Ammon's horn (tissue), 1 donor: Measurements from ENCODE around the gene FAM241B.
A peak's percentile ranks its signal among the peaks of the same experiment; 100 is the strongest.

Experiments
- DNase-seq: peaks from one replicate; pipeline ENCODE4 v3.0.0-alpha.2; 2016; ENCODE audit warnings: low spot score

FAM241B gene

DNA sequence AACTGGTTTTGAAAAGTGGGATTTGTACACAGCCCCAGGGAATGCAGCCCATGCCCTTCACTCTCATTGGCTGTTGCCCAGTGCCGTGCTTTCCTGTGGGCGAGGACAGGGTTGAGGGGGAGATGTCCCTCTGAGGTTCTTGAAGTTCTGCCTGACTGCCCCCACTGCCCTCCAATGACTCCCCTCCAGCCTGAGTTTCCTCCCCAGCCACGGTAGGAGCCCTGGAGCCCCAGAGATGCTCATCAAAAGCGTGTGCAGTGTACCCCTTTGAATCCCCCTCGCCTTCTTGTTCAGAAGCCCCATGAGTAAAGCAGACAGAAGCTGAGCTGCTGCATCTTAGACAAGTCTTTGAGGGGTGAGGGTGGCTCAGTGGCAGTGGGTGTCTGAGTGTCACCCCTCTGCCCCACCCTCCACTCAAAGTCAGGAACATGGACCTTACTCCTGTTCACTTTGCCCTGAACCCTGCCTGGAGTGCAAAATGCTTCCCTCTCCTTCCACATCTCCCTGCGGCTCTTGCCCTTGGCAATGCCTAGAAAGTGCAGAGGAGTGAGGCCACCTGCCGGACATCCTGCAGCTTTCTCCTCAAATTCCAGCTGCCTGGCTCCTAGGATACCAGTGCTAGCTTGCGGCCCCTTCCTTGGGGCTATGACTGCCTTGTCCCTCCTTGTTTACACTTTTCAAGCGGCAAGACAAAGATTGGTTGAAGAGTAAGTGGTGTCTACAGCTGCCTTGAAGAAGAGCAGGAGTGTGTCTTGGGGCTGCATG lies 19.9 kb downstream of the FAM241B start:
- DNase-seq = no peak

DNA sequence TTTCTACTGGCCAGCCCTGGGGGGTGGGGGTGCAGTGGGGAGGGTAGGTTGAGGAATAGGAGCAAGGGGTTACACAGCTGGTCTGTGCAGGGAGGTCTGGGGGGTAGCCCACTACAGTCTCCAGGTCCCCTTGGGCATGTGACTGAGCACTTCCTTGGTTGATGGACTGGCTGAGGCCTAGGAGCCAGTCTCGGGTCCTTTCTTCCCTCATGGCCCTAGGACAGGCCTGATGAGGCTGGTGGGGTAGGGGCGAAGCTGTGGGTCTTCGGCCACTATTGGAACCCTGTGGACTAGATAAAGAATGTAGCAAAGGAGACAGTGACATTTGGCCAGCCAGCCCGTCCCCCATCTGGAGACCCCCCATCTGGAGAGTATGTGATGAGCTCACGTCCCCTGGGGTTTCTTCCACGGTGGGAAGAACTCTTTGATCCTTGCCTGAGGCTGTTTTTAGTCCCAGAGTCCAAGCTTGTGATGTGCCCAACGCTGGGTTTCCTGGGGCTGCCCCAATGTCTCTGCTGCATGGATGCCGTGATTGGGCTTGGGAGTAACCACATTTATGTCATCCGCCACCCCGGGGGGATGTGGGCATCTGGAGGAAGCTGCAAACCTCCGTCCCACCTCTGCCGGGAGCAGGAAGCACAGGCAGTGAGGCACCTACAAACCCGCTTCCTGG lies 20.7 kb downstream of the FAM241B start:
- DNase-seq = no peak

DNA sequence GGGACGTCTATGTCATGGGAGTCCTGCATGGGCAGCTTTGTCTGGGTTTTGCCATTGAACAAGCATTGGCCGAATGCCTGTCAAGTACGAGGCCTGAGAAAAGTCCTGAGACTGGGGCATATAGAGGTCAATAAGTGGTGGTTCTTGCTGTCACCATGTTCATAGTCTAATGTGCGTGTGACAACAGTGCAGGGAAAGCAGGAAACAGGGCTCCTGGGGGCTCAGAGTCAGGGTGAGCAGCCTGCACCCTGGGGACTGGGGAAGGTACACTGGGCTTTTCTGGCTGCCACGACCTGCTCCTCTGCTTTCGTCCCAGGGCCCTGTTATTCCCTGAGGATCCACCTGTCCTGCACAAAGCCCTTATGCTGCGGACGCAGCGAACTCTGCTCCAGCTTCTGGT lies 21.3 kb downstream of the FAM241B start:
- DNase-seq = no peak

DNA sequence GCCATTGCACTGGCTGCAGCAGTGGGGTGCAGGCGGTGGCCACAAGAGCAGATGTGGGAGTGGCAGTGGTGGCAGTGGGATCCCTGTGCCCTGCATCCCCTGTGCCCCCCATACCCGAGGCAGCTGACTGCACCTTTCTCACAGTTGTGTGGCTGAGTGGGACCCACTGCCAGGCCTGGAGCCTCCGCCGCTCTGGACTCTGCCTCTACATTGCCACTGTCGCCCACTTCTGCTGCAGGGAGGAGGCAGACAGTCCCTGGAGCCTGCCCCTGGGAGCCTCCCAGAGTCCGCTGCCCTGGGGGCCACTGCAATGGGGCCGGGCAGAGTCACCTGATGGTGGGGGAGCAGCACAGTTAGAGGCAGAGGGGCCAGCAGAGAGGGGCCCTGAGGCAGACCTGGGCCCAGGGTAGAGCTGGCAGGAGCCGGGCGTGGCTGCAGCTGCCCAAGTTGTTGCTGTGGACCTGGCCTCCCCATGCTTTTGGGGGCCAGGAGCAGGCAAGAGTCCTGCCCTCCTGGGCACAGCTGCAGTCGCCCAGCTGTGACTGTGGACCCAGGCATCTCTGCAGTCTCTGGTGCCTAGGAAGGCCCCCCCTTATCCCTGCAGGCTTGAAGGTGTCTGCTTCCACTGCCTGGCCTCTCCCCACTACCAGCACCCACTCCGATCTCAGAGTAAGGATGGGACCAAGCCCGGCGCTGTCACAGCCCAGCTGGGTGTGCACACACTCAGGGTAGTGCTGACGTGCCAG lies 22.2 kb downstream of the FAM241B start:
- no peak for DNase-seq

DNA sequence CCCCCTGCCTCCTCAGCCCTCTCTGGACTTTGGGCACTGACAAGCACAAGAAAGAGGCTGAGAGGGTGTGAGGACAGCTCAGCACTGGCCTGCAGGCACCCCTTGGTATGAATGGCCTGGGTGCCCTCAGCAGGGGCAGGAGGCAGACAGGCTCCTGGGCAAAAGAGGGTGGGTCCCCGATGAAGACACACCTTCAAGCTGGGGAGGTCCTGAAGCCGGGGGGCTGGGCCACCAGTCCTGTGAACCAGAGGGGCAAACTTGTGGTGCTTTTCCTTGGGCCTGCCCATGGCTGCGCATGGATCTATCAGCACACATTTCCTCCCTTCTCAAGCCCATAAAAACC lies 22.8 kb downstream of the FAM241B start:
- DNase-seq = no peak

DNA sequence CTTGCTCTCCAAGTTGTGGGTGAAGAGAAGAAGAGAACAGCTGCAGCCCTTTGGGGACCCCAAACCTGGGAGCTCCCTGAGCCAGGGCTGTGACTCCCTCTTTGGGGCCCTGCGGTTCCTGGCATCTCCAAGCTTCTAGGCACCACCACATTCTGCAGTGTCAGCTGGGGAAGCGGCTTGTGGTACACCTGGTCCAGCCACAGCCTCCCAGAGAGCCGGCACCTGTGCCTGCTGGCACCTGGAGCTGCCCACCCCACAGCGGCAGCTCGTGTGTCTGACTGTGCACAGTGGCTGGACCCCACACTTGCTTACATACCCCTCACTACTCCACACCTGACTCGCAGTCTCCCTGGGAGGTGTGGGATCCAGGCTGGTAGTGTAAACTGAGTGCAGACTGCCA lies 23.5 kb downstream of the FAM241B start:
- no peak for DNase-seq

DNA sequence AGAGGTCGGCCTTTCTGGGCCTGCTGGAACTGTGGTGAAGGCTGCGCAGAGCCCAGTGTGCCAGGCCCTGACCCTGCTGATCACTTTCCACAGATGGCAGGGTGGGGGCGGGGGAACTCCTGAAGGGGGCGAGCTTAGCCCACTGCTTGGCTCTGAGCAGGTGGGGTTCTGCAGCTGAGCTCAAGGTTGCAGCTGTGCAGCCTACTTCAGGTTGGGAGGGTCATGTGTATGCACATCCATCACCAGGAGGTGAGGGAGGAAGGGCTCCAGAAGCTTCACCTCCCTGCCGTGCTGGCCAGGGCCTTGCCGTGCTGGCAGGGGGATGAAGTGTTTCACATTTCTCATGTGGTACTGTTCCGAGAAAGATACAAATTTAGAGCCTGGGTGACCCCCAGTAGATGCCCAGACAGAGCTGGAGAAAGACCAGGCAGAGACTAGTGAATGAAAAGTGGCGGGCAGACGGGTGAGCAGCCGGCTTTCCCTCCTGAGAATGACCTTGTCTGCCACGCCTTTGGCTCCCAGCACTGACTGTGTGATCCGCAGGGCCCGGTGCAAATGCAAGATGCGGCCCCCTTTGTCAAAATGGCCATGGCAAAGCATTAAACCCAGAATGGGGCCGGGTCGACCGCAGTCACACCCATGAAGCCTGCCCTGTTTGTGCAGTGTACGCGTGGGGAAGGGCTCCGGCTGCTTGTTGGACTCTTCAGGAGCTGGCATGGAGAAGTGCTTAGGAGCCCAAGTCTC lies 25.2 kb downstream of the FAM241B start:
- no peak for DNase-seq

DNA sequence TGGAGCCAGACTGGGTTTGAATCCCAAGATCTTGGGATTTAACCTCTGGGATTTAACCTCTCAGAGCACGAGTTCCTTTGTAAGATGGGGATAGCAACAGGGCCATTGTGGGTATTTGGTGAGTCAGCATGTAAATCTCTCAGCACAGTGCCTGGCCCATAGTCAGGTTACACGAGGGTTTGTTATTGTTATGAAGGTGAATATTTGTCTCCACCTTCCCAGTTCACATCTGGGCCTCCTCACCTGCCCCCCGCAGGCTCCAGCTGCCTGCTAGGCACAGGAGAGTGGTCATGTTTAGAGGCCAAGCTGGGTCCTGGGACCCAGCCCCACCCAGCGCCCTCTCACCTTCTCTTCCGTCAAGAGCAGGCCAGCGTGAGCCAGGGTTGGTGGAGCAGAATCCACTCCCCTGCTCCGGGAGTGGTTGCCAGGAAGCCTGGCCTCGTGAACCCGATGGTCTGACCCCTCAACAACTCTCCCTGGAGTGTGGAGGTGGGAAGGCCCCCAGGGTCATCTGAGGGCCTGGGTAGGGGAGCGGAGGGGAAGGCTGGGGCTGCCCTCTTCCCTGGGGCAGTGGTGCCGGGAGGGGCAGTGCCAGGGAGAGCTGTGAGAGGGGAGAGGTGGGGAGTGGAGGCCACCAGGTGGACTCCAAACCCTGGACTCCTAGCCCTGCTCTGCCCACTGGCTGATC lies 26.0 kb downstream of the FAM241B start:
- DNase-seq = no peak

DNA sequence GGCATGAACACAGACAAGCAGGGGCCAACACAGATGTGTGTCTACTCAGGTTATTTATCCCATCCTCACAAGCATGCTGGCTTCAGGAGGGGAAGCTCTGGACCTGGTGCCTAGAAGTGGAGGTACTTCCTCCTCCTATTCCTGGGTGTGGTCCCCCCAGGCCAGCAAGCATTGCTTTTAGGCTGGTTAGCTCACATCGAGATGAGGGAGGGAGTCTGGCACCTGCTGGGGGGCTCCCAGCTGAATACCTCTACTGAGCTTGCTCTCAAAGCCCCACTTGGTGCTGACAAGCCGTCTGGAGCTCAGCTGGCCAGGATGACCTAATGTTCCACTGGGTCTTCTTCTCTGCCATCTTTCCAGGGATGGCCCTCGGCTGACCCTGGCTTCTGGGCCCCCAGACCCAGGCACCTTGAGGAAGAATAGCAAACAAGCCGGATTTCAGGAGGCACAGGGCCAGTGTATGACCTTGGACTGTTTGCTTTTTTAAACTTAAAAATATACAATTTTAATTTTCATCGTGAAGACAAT lies 26.8 kb downstream of the FAM241B start:
- no peak for DNase-seq

DNA sequence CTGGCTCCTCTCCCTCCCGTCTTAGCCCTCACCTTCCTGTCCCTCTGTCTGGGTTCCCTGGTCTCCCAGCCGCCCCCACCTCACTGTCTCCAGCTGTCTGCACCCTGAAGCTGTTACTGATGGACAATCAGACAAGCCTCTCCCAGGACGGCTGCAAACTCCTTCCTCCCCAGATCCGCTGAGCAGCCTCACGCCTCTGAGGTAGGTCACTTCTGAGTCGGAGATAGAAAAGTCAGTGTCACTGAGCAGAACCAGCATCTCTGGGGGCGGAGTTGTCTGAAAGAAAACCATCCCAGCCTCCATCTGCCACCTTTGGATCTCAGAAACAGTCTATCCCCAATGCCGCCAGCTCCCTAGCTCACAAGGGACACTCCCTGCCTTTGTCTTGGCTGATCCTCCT lies 27.4 kb downstream of the FAM241B start:
- peak; percentile 25 for DNase-seq

DNA sequence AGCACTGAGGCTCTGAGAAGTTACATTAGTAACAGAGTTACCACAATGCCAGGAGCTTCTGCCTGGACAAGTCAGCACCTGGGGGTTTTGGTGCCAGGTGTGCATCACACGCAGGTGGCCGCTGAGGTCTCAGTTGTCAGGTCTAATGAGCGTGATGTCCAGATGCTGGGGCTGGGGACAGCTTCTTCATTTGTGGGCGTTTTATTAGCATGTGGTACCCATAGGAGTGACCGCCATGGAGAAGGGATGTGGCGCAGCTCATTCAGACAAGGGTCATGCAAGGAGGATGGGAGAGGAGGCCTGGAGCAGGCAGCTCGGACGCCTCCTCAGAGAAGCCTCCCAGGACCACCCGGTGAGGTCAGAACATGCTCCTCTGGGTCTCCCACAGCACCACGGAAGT lies 27.8 kb downstream of the FAM241B start:
- DNase-seq = no peak

DNA sequence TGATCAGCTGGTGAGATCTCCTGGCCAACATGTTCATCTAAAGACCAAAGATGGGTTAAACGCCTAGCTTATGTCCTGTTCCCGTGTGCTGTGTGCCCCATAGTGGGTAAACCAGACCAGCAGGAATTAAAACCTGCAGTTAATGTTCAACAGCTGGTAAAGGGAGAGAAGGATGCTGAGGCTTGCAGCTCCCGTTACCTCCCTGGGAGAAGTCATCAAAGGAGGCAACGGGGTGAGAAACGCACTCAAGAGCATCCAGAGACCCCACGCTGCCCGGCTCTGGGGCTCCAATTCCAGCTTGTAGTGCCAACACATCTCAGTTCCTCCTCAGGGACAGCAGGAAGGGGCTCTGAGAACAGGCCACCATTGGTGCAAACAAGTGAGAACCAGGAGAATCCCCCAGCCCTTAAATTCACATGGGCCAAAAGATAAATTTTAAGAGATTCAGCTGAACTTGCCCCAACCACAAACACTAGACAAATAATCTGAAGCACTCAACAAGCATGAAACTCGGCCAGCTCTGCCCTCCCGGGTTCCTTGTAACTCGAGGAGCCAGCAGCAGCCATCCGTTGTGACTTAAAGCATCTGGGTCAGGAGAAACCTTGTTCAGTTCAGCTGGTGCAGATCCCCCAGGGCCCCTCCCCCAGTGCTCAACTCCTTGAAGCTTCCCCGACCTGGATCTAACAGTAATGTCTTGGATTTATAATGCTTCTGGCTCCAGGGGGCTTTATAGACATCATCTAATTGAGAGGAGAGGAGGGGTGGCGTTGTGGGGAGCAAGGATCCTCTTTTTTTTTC lies 29.4 kb downstream of the FAM241B start:
- DNase-seq = no peak

DNA sequence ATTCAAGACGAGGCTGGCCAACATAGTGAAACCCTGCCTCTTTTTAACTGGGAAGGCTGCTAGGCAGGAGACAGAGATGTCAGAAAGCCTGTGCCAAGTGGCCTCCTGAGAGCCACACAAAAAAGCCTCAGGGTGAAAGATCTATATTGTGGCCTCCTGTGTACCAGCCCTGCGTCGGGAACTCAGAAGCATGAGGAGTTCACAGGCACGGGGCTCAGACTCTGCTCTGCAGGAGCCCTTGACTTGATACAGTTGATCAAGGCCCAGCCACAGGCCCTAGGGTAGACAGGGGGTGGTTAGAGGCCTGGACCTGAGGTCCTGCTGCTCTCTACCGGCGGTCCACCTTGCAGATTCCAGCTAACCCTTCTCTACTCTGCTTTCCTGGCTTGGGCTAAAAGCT lies 30.2 kb downstream of the FAM241B start:
- no peak for DNase-seq

DNA sequence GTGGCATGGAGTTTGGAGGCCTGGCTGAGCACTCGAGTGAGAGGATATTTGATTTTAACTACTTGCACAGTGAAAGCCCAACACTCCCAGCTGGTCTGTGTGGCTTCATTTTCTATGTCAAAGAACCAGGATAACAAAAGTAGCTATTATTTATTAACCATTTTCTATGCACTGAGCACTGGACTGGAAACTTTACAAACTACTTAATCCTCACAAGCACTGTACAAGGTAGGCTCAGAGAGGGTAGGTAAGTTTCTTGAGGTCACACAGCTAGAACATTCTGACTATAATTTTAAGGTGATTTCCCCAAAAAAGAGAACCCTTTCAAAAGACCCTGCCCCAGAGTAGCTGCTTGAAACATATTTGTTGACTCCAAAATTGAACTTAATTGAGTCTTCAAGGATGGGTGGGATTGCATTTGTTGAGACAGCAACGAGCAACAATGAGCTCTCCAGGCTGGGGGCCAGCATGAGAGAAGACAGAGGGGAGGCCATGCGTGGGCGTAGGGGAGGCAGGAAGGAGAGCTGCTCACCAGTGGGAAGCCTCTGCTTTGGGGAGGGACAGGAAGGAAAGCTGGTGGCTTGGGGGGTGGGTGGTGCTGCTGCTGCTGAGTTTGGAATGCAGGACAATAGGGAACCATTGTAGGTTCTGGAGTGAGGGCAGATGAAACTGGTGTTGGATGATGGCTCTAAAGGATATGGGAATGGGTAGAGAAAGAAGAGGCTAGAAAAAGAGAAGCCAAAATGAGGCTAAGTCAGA lies 31.5 kb downstream of the FAM241B start:
- no peak for DNase-seq

DNA sequence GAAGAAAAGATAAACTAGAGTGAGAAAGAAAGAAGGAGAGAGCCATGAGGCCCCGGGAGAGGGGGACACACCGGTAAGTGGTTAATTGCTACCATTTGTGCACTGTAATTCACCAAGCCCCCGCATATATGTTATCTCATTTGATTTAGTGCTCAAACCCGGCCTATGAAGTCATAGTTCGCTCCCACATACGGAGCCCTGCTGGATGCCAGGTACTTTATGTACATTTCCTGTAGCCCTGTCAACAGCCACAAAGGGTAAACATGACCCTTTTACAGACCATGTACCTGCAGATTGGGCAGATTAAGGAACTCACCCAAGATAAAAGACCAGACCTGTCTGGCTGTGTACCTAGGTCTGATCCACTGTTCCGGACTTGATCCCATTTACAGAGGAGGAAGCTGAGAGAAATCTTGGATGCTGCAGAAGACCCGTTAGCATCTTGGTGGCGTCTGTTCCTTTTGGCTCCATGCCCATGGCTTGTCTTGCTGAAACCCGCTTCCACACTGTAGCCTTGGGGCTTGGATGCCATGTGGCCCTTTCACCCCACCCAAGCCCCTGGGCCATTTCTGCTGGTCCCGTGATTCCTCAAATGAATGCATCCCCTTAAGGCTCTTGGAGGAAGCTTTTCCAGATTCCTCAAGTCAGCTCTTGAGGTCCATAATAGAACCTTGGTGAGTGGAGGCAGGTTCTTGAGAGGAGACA lies 32.3 kb downstream of the FAM241B start:
- DNase-seq = no peak

DNA sequence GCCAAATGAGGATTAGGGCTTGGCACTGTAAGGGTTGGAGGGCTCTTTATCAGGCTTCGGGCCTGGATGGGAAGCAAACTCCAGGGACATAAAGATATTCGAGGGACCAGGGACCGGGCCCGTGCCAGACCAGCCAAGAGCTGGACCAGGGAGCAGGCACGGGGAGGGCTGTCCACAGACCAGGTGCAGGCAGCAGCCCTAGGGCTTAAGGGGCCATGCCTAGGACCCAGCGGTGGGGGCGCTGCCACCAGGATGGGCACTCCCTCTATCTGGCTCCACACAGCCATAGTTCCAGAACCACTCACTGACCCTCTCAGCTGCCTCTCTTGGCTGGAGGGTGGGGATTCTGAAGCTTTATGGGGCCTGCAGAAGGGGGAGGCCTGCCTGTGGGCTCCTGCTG lies 32.9 kb downstream of the FAM241B start:
- DNase-seq = no peak

DNA sequence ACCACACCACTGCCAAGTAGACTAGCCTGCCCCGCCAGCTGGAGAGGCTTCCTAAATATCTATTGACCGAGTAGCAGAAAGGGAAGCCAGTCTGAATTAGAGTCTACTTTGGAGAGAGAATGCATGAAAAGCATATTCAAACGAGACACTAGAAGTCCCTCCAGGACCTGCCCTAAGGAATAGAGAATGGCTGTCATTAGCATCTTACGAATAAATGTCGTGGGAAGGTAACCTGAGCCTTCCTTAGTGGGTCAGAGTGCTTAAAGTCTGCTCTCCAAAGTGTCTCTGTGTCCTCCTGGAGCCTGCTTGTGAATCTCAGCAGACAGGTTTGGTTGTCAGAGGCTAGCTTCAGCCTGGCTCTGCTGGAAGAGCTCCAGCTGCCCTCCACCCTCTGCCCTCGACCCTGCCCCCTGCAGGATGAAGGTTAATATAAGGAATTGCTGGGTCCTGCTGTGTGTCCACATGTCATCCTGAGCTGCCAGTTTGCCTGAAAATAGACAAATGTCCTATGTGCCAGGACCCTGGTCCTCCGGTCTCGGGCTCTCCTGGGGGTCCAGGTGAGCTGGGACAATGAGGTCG lies 33.4 kb downstream of the FAM241B start:
- no peak for DNase-seq

DNA sequence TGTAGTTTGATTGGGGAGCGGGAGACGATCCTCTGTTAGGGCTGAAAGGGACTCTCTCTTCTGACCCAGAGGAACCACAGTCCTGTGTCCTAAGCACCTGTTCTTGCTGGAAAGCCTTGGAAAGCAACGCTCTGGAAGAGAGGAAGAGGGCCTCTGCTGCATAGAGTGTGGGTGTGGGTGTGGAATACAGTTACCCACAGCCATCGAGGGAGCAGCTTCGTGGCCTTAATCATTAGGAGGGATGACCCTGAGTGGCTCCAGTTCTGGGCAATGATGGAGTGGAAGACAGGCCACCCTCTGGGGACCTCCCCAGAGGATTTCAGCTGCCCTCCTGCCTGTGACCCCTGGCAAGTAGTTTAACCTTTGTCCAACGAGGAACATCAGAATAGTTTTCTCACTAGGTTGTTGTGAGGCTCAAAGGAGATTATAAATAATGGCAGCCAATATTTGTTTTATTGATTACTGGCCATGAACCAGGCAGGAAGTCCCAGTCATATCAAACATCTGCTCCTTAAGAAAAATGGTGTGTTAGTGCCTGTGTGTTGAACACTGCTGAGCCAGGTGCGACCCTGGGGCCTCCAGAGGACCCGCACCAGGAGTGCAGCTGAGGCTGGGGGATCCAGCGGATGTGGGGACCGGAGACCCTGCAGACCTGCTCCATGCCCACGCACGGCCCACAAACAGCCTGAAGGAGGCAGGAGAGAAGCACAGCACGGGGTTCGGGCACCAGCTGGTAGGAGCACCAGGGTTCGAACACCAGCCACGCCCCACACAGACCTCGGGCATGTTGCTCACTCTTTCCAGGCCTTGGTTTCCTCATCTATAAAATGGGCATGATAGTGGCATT lies 35.6 kb downstream of the FAM241B start:
- no peak for DNase-seq
